NB4 (cell line): ENCODE data around the gene PPP1R3G.

ENCODE experiments used
- DNase-seq: peaks from one replicate; pipeline ENCODE4 v3.0.0; 2010; ENCODE audit warnings: low read depth
- H3K4me3 ChIP-seq: one replicate; pipeline ENCODE4 v1.5.1; 2011; ENCODE audit warnings: mild to moderate bottlenecking, low read depth, low read length, moderate library complexity
- CTCF ChIP-seq: IDR thresholded peaks from one replicate; pipeline ENCODE4 v1.5.1; 2012; ENCODE audit warnings: low read depth, low read length
- MAX ChIP-seq: IDR thresholded peaks from 2 replicates; pipeline ENCODE4 v1.6.1; 2011; ENCODE audit warnings: low read depth, low read length
- MYC ChIP-seq: IDR thresholded peaks from 2 replicates; pipeline ENCODE4 v1.6.1; 2011; ENCODE audit warnings: low read depth, low read length
- POLR2A ChIP-seq: IDR thresholded peaks from 2 replicates; pipeline ENCODE4 v1.6.1; 2011; ENCODE audit warnings: mild to moderate bottlenecking; ENCODE audit not compliant: insufficient read length; ENCODE audit errors: extremely low read depth

Gene PPP1R3G

GRCh38 chr6:5096482-5096881 lies 11.3 kb downstream of the PPP1R3G start:
- peak; percentile 19 for DNase-seq
- no peak for TF ChIP-seq MYC
- TF ChIP-seq POLR2A = no peak
- no peak for TF ChIP-seq MAX
- no peak for TF ChIP-seq CTCF
- no peak overlapping the region for H3K4me3 ChIP-seq

GRCh38 chr6:5098501-5099270 lies 13.5 kb downstream of the PPP1R3G start:
- TF ChIP-seq MAX = no peak
- no peak for TF ChIP-seq POLR2A
- no peak for TF ChIP-seq MYC
- no peak for TF ChIP-seq CTCF
- H3K4me3 ChIP-seq = no peak overlapping the region
- DNase-seq = no peak

- TF ChIP-seq MYC (no peak), MAX (no peak), POLR2A (no peak), CTCF (no peak)
- H3K4me3 ChIP-seq = no peak overlapping the region
- no peak for DNase-seq
These were observed 14.4 kb downstream of the PPP1R3G start for GRCh38 chr6:5099537-5099936.

- H3K4me3 ChIP-seq = no peak overlapping the region
- TF ChIP-seq CTCF (no peak), MAX (no peak), MYC (no peak), POLR2A (no peak)
- no peak for DNase-seq
These were observed 15.7 kb downstream of the PPP1R3G start for GRCh38 chr6:5100806-5101205.

- H3K4me3 ChIP-seq = no peak overlapping the region
- DNase-seq = no peak
- no peak for TF ChIP-seq MAX
- TF ChIP-seq POLR2A = no peak
- no peak for TF ChIP-seq MYC
- no peak for TF ChIP-seq CTCF
These were observed 17.3 kb downstream of the PPP1R3G start for GRCh38 chr6:5102267-5102970.
